ENCODE results near the gene RAB40C. TPM values are rescaled to one million over a fixed set of nuclear protein-coding genes. Genes with fewer than 3 reads are reported as not detected.

RAB40C gene
- total and polyA plus RNA-seq, 9 of the 15 experiments (the other 6 are each of a cell fraction or from before 2014, with no cell fraction given), result 0.17 to 23.4 (median 8.7) TPM

DNA sequence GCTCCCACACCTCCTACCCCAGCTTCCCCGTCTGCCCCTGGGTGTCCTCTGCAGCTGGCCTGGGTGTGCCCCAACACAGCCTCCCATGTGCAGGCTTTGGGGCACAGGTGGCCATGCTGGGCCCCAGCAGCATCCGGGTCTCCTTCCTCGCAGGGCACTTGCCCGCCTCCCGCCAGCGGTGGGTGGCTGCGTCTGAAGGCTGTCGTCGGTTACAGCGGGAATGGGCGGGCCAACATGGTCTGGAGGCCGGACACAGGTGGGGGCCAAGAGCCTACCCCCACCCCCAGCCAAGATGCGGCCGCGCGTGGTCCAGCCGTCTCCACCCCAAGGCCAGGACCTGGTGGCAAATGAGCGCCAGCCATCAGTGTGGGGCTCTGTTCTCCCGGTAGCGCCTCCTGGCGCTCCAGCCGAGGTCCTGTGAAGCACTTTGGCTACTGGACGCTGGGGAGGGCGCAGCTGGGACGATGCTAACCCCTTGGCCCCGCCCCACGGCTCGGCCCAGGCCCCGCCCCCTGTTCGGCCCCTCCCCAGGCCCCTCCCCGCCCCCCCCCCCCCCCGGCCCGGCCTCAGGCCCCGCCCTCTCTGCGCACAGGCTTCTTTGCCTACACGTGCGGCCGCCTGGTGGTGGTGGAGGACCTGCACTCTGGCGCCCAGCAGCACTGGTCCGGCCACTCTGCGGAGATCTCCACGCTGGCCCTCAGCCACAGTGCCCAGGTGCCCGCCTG, 70.8 kb downstream of the RAB40C start (continued):
- TF ChIP-seq TOE1 (IDR thresholded peaks at IDR 0.05; ENCODE audit: borderline replicate concordance), result 0 out of 2 replicates have a peak, but pooled peaks have one; percentile 26
- TF ChIP-seq TOE1 (CRISPR knock-in tag; IDR thresholded peaks at IDR 0.05; ENCODE audit: borderline replicate concordance, low read depth), result no peak
- no peak for TF ChIP-seq ZNF311 (CRISPR knock-in tag; IDR thresholded peaks at IDR 0.05)
- no peak for TF ChIP-seq PHTF2 (CRISPR knock-in tag; IDR thresholded peaks at IDR 0.05)
- no peak for TF ChIP-seq GATA2 (CRISPR knock-in tag; IDR thresholded peaks at IDR 0.05)
- no peak for TF ChIP-seq ZNF324 (CRISPR knock-in tag; IDR thresholded peaks at IDR 0.05)
- no peak for TF ChIP-seq TEAD4 (IDR thresholded peaks at IDR 0.05; ENCODE audit: low read length)
- TF ChIP-seq TEAD4 (CRISPR knock-in tag; IDR thresholded peaks at IDR 0.05; ENCODE audit: borderline replicate concordance), result no peak
- TF ChIP-seq TSC22D4 (tag; IDR thresholded peaks at IDR 0.05), result no peak
- no peak for TF ChIP-seq PTRF (tag; IDR thresholded peaks at IDR 0.05)
- no peak for TF ChIP-seq ARHGAP35 (IDR thresholded peaks at IDR 0.05; ENCODE audit: partially characterized antibody)
- TF ChIP-seq RUNX1 (IDR thresholded peaks at IDR 0.05; ENCODE audit: low read depth), result 0 out of 2 replicates have a peak, but pooled peaks have one; percentile 53
- TF ChIP-seq KLF13 (tag; IDR thresholded peaks at IDR 0.05; ENCODE audit: borderline replicate concordance, low read depth), result no peak
- TF ChIP-seq, protein P1, sequence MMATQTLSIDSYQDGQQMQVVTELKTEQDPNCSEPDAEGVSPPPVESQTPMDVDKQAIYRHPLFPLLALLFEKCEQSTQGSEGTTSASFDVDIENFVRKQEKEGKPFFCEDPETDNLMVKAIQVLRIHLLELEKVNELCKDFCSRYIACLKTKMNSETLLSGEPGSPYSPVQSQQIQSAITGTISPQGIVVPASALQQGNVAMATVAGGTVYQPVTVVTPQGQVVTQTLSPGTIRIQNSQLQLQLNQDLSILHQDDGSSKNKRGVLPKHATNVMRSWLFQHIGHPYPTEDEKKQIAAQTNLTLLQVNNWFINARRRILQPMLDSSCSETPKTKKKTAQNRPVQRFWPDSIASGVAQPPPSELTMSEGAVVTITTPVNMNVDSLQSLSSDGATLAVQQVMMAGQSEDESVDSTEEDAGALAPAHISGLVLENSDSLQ (IDR thresholded peaks at IDR 0.05), result no peak
- no peak for TF ChIP-seq HMG20B (CRISPR knock-in tag; IDR thresholded peaks at IDR 0.05)
- TF ChIP-seq MYC (IDR thresholded peaks at IDR 0.05; ENCODE audit: low read depth, low read length), result peak; percentile 44; the same call in 1 of the 2 replicates
- TF ChIP-seq MYC (CRISPR knock-in tag; IDR thresholded peaks at IDR 0.05; ENCODE audit: borderline replicate concordance, low read depth), result no peak
- TF ChIP-seq, protein P2, sequence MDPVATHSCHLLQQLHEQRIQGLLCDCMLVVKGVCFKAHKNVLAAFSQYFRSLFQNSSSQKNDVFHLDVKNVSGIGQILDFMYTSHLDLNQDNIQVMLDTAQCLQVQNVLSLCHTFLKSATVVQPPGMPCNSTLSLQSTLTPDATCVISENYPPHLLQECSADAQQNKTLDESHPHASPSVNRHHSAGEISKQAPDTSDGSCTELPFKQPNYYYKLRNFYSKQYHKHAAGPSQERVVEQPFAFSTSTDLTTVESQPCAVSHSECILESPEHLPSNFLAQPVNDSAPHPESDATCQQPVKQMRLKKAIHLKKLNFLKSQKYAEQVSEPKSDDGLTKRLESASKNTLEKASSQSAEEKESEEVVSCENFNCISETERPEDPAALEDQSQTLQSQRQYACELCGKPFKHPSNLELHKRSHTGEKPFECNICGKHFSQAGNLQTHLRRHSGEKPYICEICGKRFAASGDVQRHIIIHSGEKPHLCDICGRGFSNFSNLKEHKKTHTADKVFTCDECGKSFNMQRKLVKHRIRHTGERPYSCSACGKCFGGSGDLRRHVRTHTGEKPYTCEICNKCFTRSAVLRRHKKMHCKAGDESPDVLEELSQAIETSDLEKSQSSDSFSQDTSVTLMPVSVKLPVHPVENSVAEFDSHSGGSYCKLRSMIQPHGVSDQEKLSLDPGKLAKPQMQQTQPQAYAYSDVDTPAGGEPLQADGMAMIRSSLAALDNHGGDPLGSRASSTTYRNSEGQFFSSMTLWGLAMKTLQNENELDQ (CRISPR knock-in tag; IDR thresholded peaks at IDR 0.05; ENCODE audit: borderline replicate concordance), result no peak
- TF ChIP-seq ZNF282 (CRISPR knock-in tag; IDR thresholded peaks at IDR 0.05), result no peak
- no peak for TF ChIP-seq CHD1 (IDR thresholded peaks at IDR 0.05; ENCODE audit: low read length)
- TF ChIP-seq, protein P3, sequence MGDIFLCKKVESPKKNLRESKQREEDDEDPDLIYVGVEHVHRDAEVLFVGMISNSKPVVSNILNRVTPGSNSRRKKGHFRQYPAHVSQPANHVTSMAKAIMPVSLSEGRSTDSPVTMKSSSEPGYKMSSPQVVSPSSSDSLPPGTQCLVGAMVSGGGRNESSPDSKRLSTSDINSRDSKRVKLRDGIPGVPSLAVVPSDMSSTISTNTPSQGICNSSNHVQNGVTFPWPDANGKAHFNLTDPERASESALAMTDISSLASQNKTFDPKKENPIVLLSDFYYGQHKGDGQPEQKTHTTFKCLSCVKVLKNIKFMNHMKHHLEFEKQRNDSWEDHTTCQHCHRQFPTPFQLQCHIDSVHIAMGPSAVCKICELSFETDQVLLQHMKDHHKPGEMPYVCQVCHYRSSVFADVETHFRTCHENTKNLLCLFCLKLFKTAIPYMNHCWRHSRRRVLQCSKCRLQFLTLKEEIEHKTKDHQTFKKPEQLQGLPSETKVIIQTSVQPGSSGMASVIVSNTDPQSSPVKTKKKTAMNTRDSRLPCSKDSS (IDR thresholded peaks at IDR 0.05; ENCODE audit: low read depth, partially characterized antibody), result no peak
- TF ChIP-seq, protein P4, sequence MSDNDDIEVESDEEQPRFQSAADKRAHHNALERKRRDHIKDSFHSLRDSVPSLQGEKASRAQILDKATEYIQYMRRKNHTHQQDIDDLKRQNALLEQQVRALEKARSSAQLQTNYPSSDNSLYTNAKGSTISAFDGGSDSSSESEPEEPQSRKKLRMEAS (CRISPR knock-in tag; IDR thresholded peaks at IDR 0.05), result peak; percentile 88
